Keratinocyte (primary cell): Measurements from ENCODE around the gene HSFX3. TPM values are rescaled to one million over a fixed set of nuclear protein-coding genes. Genes with fewer than 3 reads are reported as not detected.
A peak's percentile ranks its signal among the peaks of the same experiment; 100 is the strongest.

Experiments used
- DNase-seq: peaks from one replicate; pipeline ENCODE4 v3.0.0-alpha.2; 2011; ENCODE audit warnings: low read depth, missing footprints, low spot score
- FAIRE-seq: peaks from 2 replicates; lab custom pipeline; 2011; peaks lifted over from hg19 to GRCh38; lab: Jason Lieb, UNC
- H2AFZ ChIP-seq: 2 replicates; pipeline ENCODE4 v1.6.0; 2012; ENCODE audit warnings: low read length, control low read depth, inconsistent platforms; ENCODE audit not compliant: control insufficient read depth
- H3K27ac ChIP-seq: 2 replicates; pipeline ENCODE4 v1.5.1; 2011; ENCODE audit warnings: low read length; ENCODE audit not compliant: control insufficient read depth, insufficient read depth
- H3K27me3 ChIP-seq: 3 replicates; pipeline ENCODE4 v1.6.0; 2011; ENCODE audit warnings: low read length; ENCODE audit not compliant: control insufficient read depth, insufficient read depth; ENCODE audit errors: extremely low read depth
- H3K36me3 ChIP-seq, 2 experiments: 2 replicates in 1 of 2; 3 replicates in 1 of 2; pipeline ENCODE4 v1.5.1; 2011; ENCODE audit warnings: low read length in 2 of 2, mild to moderate bottlenecking in 1 of 2; ENCODE audit not compliant: control insufficient read depth in 2 of 2, insufficient read depth in 2 of 2; ENCODE audit errors: extremely low read depth in 1 of 2
- H3K4me1 ChIP-seq: 3 replicates; pipeline ENCODE4 v1.5.1; 2011; ENCODE audit warnings: low read length; ENCODE audit not compliant: control insufficient read depth, insufficient read depth; ENCODE audit errors: extremely low read depth
- H3K4me2 ChIP-seq: 3 replicates; pipeline ENCODE4 v1.6.0; 2011; ENCODE audit warnings: low read depth, low read length; ENCODE audit not compliant: control insufficient read depth, insufficient read depth; ENCODE audit errors: extremely low read depth
- H3K4me3 ChIP-seq, 3 experiments: fragments of 200-600 bp in 1 of 3; sonication (generic) in 1 of 3; 2 replicates in 2 of 3; 3 replicates in 1 of 3; pipeline ENCODE4 v1.5.1; 2011 to 2016; ENCODE audit warnings: low read length in 3 of 3, mild to moderate bottlenecking in 3 of 3, control low read depth in 2 of 3, inconsistent platforms in 1 of 3, low read depth in 1 of 3, mixed read lengths in 1 of 3, mixed run types in 1 of 3, moderate library complexity in 1 of 3; ENCODE audit not compliant: control insufficient read depth in 2 of 3, insufficient read depth in 2 of 3; ENCODE audit errors: extremely low read depth in 1 of 3
- H3K79me2 ChIP-seq: 2 replicates; pipeline ENCODE4 v1.6.0; 2012; ENCODE audit warnings: low read length; ENCODE audit not compliant: control insufficient read depth, insufficient read depth
- H3K9ac ChIP-seq: 3 replicates; pipeline ENCODE4 v1.6.0; 2011; ENCODE audit warnings: low read length; ENCODE audit not compliant: control insufficient read depth, insufficient read depth; ENCODE audit errors: extremely low read depth
- H3K9me1 ChIP-seq: 3 replicates; pipeline ENCODE4 v1.6.0; 2011; ENCODE audit warnings: low read length; ENCODE audit not compliant: control insufficient read depth, insufficient read depth; ENCODE audit errors: extremely low read depth
- H3K9me3 ChIP-seq: 2 replicates; pipeline ENCODE4 v1.5.1; 2012; ENCODE audit warnings: low read depth, low read length; ENCODE audit not compliant: control insufficient read depth
- H4K20me1 ChIP-seq: 3 replicates; pipeline ENCODE4 v1.6.0; 2011; ENCODE audit warnings: low read length; ENCODE audit not compliant: control insufficient read depth, insufficient read depth; ENCODE audit errors: extremely low read depth
- CTCF ChIP-seq, 3 experiments: IDR thresholded peaks in 1 of 3; conservative IDR thresholded peaks in 1 of 3; optimal IDR thresholded peaks in 1 of 3; 2 replicates in 2 of 3; 3 replicates in 1 of 3; pipeline versions ENCODE3 to v1.5.1; 2011; ENCODE audit warnings: low read length in 3 of 3, mild to moderate bottlenecking in 3 of 3, moderate library complexity in 2 of 3, control low read depth in 1 of 3, inconsistent platforms in 1 of 3; ENCODE audit not compliant: insufficient read depth in 2 of 3; ENCODE audit errors: extremely low read depth in 1 of 3
- EZH2 ChIP-seq: IDR thresholded peaks from one replicate; pipeline ENCODE4 v1.6.1; 2012; ENCODE audit warnings: inconsistent platforms, mild to moderate bottlenecking, low read length, moderate library complexity
- dilution Hi-C: fragments of 300-500 bp; cut with MboI; formaldehyde crosslinking; loops from one replicate; pipeline ENCODE4 v1.7.0; 2020; ENCODE audit warnings: low sequenced_read_pairs; ENCODE audit not compliant: extremely low pct_ligation_motif_present
- polyA plus RNA-seq, 5 experiments: library from polyadenylated mRNA; depleted of rRNA in 3 of 5; stranded (reverse) in 3 of 5; stranded (forward) in 1 of 5; unstranded in 1 of 5; fragments of >200 nt; gene quantifications; 1 replicate in 1 of 5; 2 replicates in 3 of 5; 3 replicates in 1 of 5; pipeline versions ENCODE4 v1.2.1 to v1.2.3, GENCODE V29; 2011 to 2012; ENCODE audit warnings: missing spikeins in 2 of 5, low read depth in 1 of 5, low replicate concordance in 1 of 5

Gene HSFX3
- polyA plus RNA-seq, 1 donor (not counting 4 experiments of a cell fraction or from before 2014, with no cell fraction given): not detected

DNA sequence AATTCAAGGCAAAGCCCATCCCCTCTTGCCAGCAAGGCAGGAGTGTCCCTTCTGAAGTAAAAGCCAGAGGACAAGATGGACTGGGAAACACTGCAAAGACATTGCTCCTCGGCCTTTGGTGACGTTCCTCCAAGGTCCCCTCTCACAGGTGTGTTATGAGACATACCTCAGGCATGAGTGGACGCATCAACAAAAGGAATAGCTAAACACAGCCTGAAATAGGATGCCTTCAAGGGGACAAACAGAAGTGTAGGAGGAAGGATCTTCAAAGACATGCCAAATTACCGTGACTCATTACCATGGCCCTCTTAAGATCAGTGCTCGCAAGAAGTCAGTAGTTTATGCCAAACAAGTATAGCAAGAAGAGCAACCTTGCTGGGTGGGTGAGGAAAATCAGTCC is 38.6 kb downstream of the HSFX3 start:
- no peak for DNase-seq
- H2AFZ ChIP-seq: no peak overlapping the region
- no peaks in the 10 kb centered on the region for H3K36me3 ChIP-seq
- no peak overlapping the region for H3K4me3 ChIP-seq
- no peak overlapping the region for H3K27ac ChIP-seq
- no peaks in the 10 kb centered on the region for H3K9me3 ChIP-seq
- dilution Hi-C loops: no loop called here
- no peaks in the 10 kb centered on the region for H4K20me1 ChIP-seq
- H3K4me1 ChIP-seq: peaks cover 25% of the 10 kb centered on the region
- no peaks in the 10 kb centered on the region for H3K27me3 ChIP-seq
- H3K9ac ChIP-seq: no peak overlapping the region
- no peaks in the 10 kb centered on the region for H3K9me1 ChIP-seq
- TF ChIP-seq CTCF (optimal IDR thresholded peaks at IDR 0.05 in 1 of 3, IDR thresholded peaks at IDR 0.05 in 1 of 3, conservative IDR thresholded peaks at IDR 0.05 in 1 of 3; ENCODE audit: extremely low read depth in 1 of 3, insufficient read depth in 2 of 3, low read length in 3 of 3) (no peak), EZH2 (no peak)
- peak overlapping the region; percentile 30 for H3K4me2 ChIP-seq
- peak; percentile 60 for FAIRE-seq
- no peaks in the 10 kb centered on the region for H3K79me2 ChIP-seq

- TF ChIP-seq CTCF (optimal IDR thresholded peaks at IDR 0.05 in 1 of 3, IDR thresholded peaks at IDR 0.05 in 1 of 3, conservative IDR thresholded peaks at IDR 0.05 in 1 of 3; ENCODE audit: extremely low read depth in 1 of 3, insufficient read depth in 2 of 3, low read length in 3 of 3) (peak in 2 of 3 experiments; percentile 3 to 13), EZH2 (no peak)
- no peaks in the 10 kb centered on the region for H3K9me1 ChIP-seq
- H3K4me1 ChIP-seq: peaks cover 32% of the 10 kb centered on the region
- H3K27me3 ChIP-seq: no peaks in the 10 kb centered on the region
- dilution Hi-C loops: no loop called here
- H3K4me3 ChIP-seq: no peak overlapping the region
- DNase-seq: no peak
- no peaks in the 10 kb centered on the region for H4K20me1 ChIP-seq
- no peak overlapping the region for H3K9ac ChIP-seq
- H3K4me2 ChIP-seq: peak overlapping the region; percentile 30
- no peak overlapping the region for H3K27ac ChIP-seq
- no peaks in the 10 kb centered on the region for H3K79me2 ChIP-seq
- no peaks in the 10 kb centered on the region for H3K9me3 ChIP-seq
- H2AFZ ChIP-seq: no peak overlapping the region
- no peaks in the 10 kb centered on the region for H3K36me3 ChIP-seq
- no peak for FAIRE-seq
Measured at GRCh38 chrX:149510386-149510785, 39.3 kb downstream of the HSFX3 start.
